Cardiac fibroblast (primary cell): ENCODE measurements around the gene NCAM1.

ENCODE experiments used
- DNase-seq, 2 donors: peaks; one replicate each; pipeline versions ENCODE4 v3.0.0 to v3.0.0-alpha.2; 2010; ENCODE audit warnings: low read depth in 2 of 2
- H3K4me3 ChIP-seq, 2 donors: replicated peaks in 1 of 2; 1 replicate in 1 of 2; 2 replicates in 1 of 2; pipeline ENCODE4 v1.5.1; 2011; ENCODE audit warnings: low read depth in 2 of 2, low read length in 2 of 2, mild to moderate bottlenecking in 2 of 2, moderate library complexity in 1 of 2
- TF ChIP-seq, protein P1 (sequence below): IDR thresholded peaks from one replicate; pipeline ENCODE4 v1.5.1; 2011; ENCODE audit warnings: low read depth, mild to moderate bottlenecking, low read length, inconsistent platforms

NCAM1 gene

GRCh38 chr11:113129261-113129992 is 168.2 kb downstream of the NCAM1 start:
- no peak overlapping the region for H3K4me3 ChIP-seq
- no peak for DNase-seq
- TF ChIP-seq, protein P1, sequence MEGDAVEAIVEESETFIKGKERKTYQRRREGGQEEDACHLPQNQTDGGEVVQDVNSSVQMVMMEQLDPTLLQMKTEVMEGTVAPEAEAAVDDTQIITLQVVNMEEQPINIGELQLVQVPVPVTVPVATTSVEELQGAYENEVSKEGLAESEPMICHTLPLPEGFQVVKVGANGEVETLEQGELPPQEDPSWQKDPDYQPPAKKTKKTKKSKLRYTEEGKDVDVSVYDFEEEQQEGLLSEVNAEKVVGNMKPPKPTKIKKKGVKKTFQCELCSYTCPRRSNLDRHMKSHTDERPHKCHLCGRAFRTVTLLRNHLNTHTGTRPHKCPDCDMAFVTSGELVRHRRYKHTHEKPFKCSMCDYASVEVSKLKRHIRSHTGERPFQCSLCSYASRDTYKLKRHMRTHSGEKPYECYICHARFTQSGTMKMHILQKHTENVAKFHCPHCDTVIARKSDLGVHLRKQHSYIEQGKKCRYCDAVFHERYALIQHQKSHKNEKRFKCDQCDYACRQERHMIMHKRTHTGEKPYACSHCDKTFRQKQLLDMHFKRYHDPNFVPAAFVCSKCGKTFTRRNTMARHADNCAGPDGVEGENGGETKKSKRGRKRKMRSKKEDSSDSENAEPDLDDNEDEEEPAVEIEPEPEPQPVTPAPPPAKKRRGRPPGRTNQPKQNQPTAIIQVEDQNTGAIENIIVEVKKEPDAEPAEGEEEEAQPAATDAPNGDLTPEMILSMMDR = no peak

DNA sequence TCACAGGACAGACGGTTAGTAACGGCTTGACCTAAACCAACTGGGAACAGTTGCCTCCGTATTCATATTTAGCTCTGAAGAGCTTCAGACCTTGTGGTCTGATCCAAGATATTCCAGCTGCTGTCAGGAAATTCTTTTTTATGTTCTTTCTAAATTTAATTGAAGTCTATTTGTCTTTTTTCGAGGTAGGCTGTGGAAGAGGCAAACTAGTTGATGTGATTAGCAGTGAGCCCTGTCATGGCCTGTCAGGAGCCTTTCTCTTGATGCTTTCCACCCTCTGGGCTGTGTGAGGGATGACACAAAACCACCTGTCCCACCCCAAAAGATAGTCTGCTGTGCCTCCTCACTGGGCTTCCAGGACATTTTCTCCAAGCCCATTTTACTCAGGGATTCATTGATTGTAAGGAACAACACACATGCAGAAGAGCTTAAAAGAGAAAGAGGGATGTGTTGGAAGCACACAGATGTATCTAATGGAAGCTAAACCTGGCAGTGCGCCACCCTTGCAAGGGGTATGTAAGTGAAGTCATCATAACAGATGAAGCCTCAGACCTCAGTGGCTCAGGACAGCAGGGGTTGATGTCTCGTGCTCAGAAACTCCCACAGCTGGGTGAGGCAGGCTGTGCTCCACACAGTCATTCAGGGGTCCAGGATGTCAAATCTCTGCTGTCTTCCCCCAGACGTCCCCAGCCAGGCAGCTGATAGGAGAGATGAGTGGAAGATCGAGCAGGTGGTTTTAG is 170.0 kb downstream of the NCAM1 start:
- TF ChIP-seq, protein P1 = no peak
- no peak for DNase-seq
- no peak overlapping the region for H3K4me3 ChIP-seq

- TF ChIP-seq, protein P1 = no peak
- no peak overlapping the region for H3K4me3 ChIP-seq
- DNase-seq = no peak
These were observed 171.9 kb downstream of the NCAM1 start for GRCh38 chr11:113133071-113133470.

- TF ChIP-seq, protein P1 = no peak
- no peak for DNase-seq
- no peak overlapping the region for H3K4me3 ChIP-seq
These were observed 173.4 kb downstream of the NCAM1 start for GRCh38 chr11:113134626-113135025.

DNA sequence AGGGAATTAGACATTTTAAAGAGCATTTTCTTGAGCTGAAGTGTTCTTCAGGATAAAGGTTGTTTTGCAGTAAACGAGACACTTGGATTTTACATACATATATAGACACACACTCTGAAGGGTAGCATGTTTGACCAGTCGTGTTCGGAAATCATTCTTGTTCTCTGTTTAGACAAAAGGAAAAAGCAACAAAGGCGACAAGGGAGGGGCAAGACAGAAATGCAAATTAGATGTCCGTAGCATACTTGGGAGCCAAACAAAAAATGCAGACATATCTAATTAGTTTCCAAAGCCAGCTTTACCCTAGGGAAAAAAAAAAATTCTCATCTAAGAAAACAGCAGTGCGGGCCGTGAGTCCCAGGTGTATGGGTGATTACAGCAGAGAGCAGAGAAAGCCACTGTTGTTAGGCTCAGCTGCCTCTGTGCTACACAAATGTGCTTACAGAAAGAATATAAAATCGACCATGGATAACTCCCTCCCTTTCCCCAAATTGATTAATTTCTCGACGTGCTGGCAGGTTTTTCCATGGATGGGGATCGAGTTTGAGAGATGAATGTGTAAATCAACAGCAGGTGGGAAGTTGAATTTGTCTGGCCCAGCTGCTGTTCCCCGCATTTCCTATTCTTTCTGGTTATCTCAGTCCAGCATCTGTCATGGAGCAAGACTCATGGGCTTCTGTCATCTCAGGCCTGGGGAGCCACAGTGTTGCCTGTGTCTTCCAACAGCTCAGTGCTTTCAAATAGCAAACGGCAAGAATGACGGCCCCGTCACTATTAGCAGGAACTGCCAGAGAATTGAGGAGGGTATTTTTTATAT is 176.7 kb downstream of the NCAM1 start:
- TF ChIP-seq, protein P1 = no peak
- H3K4me3 ChIP-seq = no peak overlapping the region
- DNase-seq = no peak

DNA sequence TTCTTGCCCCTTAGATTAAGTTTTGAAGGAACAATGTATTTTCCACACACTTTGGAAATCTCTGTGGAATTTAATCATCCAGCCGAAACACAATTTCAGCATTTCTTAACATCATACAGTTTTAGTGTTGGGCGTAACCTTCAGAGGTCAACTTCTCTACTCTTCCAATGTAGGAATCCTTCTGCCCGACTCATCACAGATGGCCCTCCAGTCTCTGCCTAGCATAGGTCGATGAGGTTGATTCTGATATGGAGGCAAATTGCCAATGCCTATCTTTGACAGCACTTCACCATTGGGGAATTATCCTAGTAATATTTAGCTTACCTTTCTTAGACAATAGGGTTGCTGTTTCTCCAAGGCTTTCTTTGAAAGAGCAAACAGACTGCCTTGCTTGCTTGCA is 177.5 kb downstream of the NCAM1 start:
- no peak for DNase-seq
- TF ChIP-seq, protein P1 = no peak
- no peak overlapping the region for H3K4me3 ChIP-seq
